GM12878 (cell line): ENCODE results near the gene VANGL2. TPM values are rescaled to one million over a fixed set of nuclear protein-coding genes. Genes with fewer than 3 reads are reported as not detected.

Source experiments
- ATAC-seq: fragments of 200-7000 bp; cut with Tn5 transposase; 3 replicates; pipeline ENCODE4 v1.9.1; 2020; ENCODE audit warnings: mild to moderate bottlenecking, moderate library complexity
- BruUV-seq: library from RNA; stranded (reverse); fragments of 400-500 nt; replicated peaks from 2 replicates; lab custom pipeline; 2021; lab: Mats Ljungman, UMichigan
- CTCF ChIA-PET: fragments of 300-600 bp; sonication (Branson Sonifier 250); formaldehyde crosslinking; extraction: SDS; loops from one replicate; lab custom pipeline; 2021; ENCODE audit warnings: inconsistent platforms; lab: Yijun Ruan, JAX
- POLR2A ChIA-PET: fragments of 350-600 bp; formaldehyde crosslinking; extraction: SDS; loops from one replicate; lab custom pipeline; 2021; ENCODE audit warnings: inconsistent platforms; lab: Charles Lee
- RAD21 ChIA-PET: fragments of 300-600 bp; sonication (Branson Sonifier 250); formaldehyde crosslinking; loops from one replicate; lab custom pipeline; 2023; ENCODE audit warnings: antibody characterized with exemption; ENCODE audit not compliant: unreplicated experiment; lab: Charles Lee
- SMC1A ChIA-PET: fragments of 300-600 bp; sonication (Branson Sonifier 250); formaldehyde crosslinking; loops from one replicate; lab custom pipeline; 2023; ENCODE audit not compliant: unreplicated experiment, uncharacterized antibody; lab: Charles Lee
- DNase-seq: peaks from one replicate; pipeline ENCODE4 v3.0.0-alpha.2; 2011; ENCODE audit warnings: low read depth, low spot score
- FAIRE-seq: peaks from 3 replicates; lab custom pipeline; 2011; peaks lifted over from hg19 to GRCh38; lab: Jason Lieb, UNC
- H2AFZ ChIP-seq: 2 replicates; pipeline ENCODE4 v1.6.0; 2011; ENCODE audit warnings: low read depth, low read length, control low read depth; ENCODE audit not compliant: control insufficient read depth
- H3K27ac ChIP-seq: 2 replicates; pipeline ENCODE4 v1.5.1; 2011; ENCODE audit warnings: control low read depth; ENCODE audit not compliant: control insufficient read depth, insufficient read depth
- H3K27me3 ChIP-seq, 2 experiments: replicated peaks in 1 of 2; 2 replicates each; pipeline versions ENCODE4 v1.6.0 to v1.6.1; 2011; ENCODE audit warnings: low read length in 1 of 2; ENCODE audit not compliant: control insufficient read depth in 2 of 2, insufficient read depth in 2 of 2
- H3K36me3 ChIP-seq, 2 experiments: 2 replicates each; pipeline ENCODE4 v1.5.1; 2011; ENCODE audit warnings: low read length in 1 of 2; ENCODE audit not compliant: control insufficient read depth in 2 of 2, insufficient read depth in 2 of 2
- H3K4me1 ChIP-seq: 2 replicates; pipeline ENCODE4 v1.6.1; 2011; ENCODE audit warnings: mild to moderate bottlenecking, low read length, moderate library complexity, mixed read lengths; ENCODE audit not compliant: control insufficient read depth, insufficient read depth
- H3K4me2 ChIP-seq: 2 replicates; pipeline ENCODE4 v1.6.0; 2011; ENCODE audit warnings: control low read depth; ENCODE audit not compliant: control insufficient read depth, insufficient read depth
- H3K4me3 ChIP-seq: fragments of 200-600 bp; sonication (generic); 2 replicates; pipeline ENCODE4 v1.5.1; 2016
- H3K79me2 ChIP-seq: 2 replicates; pipeline ENCODE4 v1.6.0; 2011; ENCODE audit warnings: low read length; ENCODE audit not compliant: control insufficient read depth, insufficient read depth
- H3K9ac ChIP-seq: 2 replicates; pipeline ENCODE4 v1.8.0; 2011; ENCODE audit warnings: low read length, control low read depth, mixed read lengths; ENCODE audit not compliant: control insufficient read depth, insufficient read depth
- H3K9me3 ChIP-seq: replicated peaks from 3 replicates; pipeline ENCODE4 v1.5.1; 2011; ENCODE audit warnings: mild to moderate bottlenecking, low read length; ENCODE audit not compliant: control insufficient read depth, insufficient read depth
- H4K20me1 ChIP-seq: 2 replicates; pipeline ENCODE4 v1.6.0; 2011; ENCODE audit not compliant: control insufficient read depth, insufficient read depth
- ASH2L ChIP-seq: fragments of 300-600, 200-600 bp; sonication (generic); IDR thresholded peaks from 2 replicates; pipeline ENCODE4 v1.6.1; 2017; ENCODE audit warnings: low read depth, mild to moderate bottlenecking, borderline replicate concordance
- CHD2 ChIP-seq: IDR thresholded peaks from 2 replicates; pipeline ENCODE4 v1.6.1; 2011; ENCODE audit warnings: low read depth, low read length, improper control_type of control experiment, borderline replicate concordance
- HSF1 ChIP-seq: fragments of 150-350 bp; IDR thresholded peaks from 2 replicates; pipeline ENCODE4 v1.6.1; 2014; ENCODE audit warnings: mild to moderate bottlenecking, low read depth, low read length
- NFYA ChIP-seq: IDR thresholded peaks from 2 replicates; pipeline ENCODE4 v1.6.1; 2011; ENCODE audit warnings: low read depth, mild to moderate bottlenecking, low read length, improper control_type of control experiment, borderline replicate concordance
- ZNF274 ChIP-seq: IDR thresholded peaks from one replicate; pipeline ENCODE4 v1.8.0; 2011; ENCODE audit not compliant: insufficient read length, insufficient read depth
- WGBS: methylation state at CpG from one replicate; pipeline ENCODE4 v1.1.6; 2016; ENCODE audit warnings: low lambda C conversion rate; ENCODE audit not compliant: insufficient replicate concordance, insufficient coverage; ENCODE audit errors: missing lambda C conversion rate; 5-methylcytosine and 5-hydroxymethylcytosine counted together
- in situ Hi-C: fragments of 300-500 bp; cut with MboI; formaldehyde crosslinking; loops from 9 replicates; pipeline ENCODE4 v1.14.3; 2018; ENCODE audit warnings: mixed read lengths
- intact Hi-C: fragments of 100-400 bp; cut with micrococcal nuclease; formaldehyde crosslinking; loops from one replicate; pipeline ENCODE4 v1.14.2; 2022; ENCODE audit not compliant: unreplicated experiment
- polyA plus RNA-seq, 11 experiments: library from polyadenylated mRNA; depleted of rRNA in 4 of 11; unstranded in 6 of 11; stranded (reverse) in 5 of 11; fragments of >200 nt; fragmentation: Nextera tagmentation in 4 of 11; fragmentation: Illumina TruSeq in 1 of 11; extraction: Ambion mirVana in 4 of 11; extraction: Trizol in 1 of 11; gene quantifications; 1 replicate in 1 of 11; 2 replicates in 10 of 11; pipeline versions ENCODE4 v1.2.1 to v1.2.3, GENCODE V29; 2011 to 2016; ENCODE audit warnings: inconsistent platforms in 2 of 11, missing spikeins in 2 of 11, low read depth in 1 of 11
- total RNA-seq, 4 experiments: library from RNA; depleted of rRNA in 3 of 4; stranded (reverse); fragments of >200 nt in 3 of 4; fragmentation: Illumina TruSeq in 1 of 4; extraction: Trizol in 1 of 4; gene quantifications; 2 replicates each; pipeline versions ENCODE4 v1.2.1 to v1.2.3, GENCODE V29; 2013 to 2021

The VANGL2 gene
- total and polyA plus RNA-seq, 10 of the 15 experiments (the other 5 are each of a cell fraction or from before 2014, with no cell fraction given): 0.10 to 5.0 (median 0.27) TPM

- ATAC-seq (no peak), FAIRE-seq (no peak)
- SMC1A ChIA-PET: interaction anchor here (0.8 to 6.1 kb wide), 5 partner anchors 25 to 345 kb away, joined by 5 to 172 read pairs (median 24); no protein-coding TSS in a partner anchor
- intact Hi-C loops: loop anchor here (1.0 to 2.0 kb wide), 2 partner anchors 93 to 180 kb away; no protein-coding TSS in a partner anchor
- in situ Hi-C loops: loop anchor here (5.0 kb wide), 1 partner anchor 180 kb away; no protein-coding TSS in a partner anchor
- WGBS: 89% methylated on average over 7 of the region's 7 CpGs
- no TSS peak for BruUV-seq
- H3K27me3 ChIP-seq: no peaks in the 10 kb centered on the region
- no peak for TF ChIP-seq HSF1
- TF ChIP-seq ZNF274: no peak
- no peak for TF ChIP-seq CHD2
- no peak for TF ChIP-seq NFYA
- TF ChIP-seq ASH2L: no peak
- TF ChIP-seq, all 136 proteins: peak for 0
- Histone ChIP-seq H3K4me2 (no peak overlapping the region), H3K9ac (peak overlapping the region; percentile 24; the same call in 1 of the 2 replicates), H3K36me3 (no peaks in the 10 kb centered on the region), H2AFZ (no peak overlapping the region), H3K4me1 (peaks cover 44% of the 10 kb centered on the region), H3K4me3 (no peak overlapping the region), H3K9me3 (no peaks in the 10 kb centered on the region; the same call in 2 of the 3 replicates), H3K79me2 (no peaks in the 10 kb centered on the region), H4K20me1 (no peaks in the 10 kb centered on the region), H3K27ac (peak overlapping the region; percentile 13; the same call in 1 of the 2 replicates)
- ChIA-PET RAD21 (interaction anchor here (0.9 to 6.1 kb wide), 4 partner anchors 20 to 179 kb away, joined by 3 to 156 read pairs (median 84); no protein-coding TSS in a partner anchor), CTCF (interaction anchor here (0.7 to 6.1 kb wide), 7 partner anchors 33 to 280 kb away, joined by 3 to 204 read pairs (median 6); no protein-coding TSS in a partner anchor), POLR2A (no interaction called here)
- DNase-seq: no peak
These were observed 27.3 kb downstream of the VANGL2 start for GRCh38 chr1:160427625-160428024.
